Measurements from ENCODE around the gene PMM2. TPM values are rescaled to one million over a fixed set of nuclear protein-coding genes. Genes with fewer than 3 reads are reported as not detected.
A peak's percentile ranks its signal among the peaks of the same experiment; 100 is the strongest.
"Not testable (repeated sequence)": the region's sequence is repeated elsewhere in the genome, so short reads cannot be mapped to it uniquely, and the experiment has no call there.

PMM2 gene
- total RNA-seq, 1 donor from 2014 or later = 11.5 TPM

DNA sequence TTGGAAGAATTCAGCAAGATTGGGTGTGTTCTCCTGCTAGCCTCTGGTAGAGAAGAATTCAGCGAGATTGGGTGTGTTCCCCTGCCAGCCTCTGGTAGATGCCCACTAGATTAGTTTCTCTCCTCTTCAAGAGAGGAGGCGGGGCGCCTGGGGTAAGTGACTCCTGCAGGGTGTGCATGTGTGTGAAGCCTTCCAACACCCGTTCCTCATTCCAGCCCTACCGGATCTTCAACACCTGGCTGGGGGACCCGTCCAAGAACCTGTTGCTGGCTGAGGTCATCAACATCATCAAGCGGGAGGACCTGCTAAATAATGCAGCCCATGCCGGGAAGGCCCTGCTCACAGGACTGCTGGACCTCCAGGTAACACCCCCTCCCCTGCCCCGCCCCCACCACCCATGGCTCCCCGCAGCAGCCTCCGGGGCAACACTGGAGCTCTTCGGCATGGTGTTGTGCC, 21.5 kb upstream of the PMM2 start:
- H3K36me3 ChIP-seq (ENCODE audit: control insufficient read depth in 3 of 3, insufficient read depth in 3 of 3, low read length in 3 of 3) = peaks cover 4 to 32% (median 10%) of the 10 kb centered on the region in 3 donors
- H3K4me1 ChIP-seq (ENCODE audit: control insufficient read depth in 3 of 3, insufficient read depth in 3 of 3, low read length in 3 of 3) = no peaks in the 10 kb centered on the region
- H3K9ac ChIP-seq (ENCODE audit: low read depth in 1 of 3, low read length in 3 of 3) = no peak overlapping the region
- H3K27me3 ChIP-seq (ENCODE audit: control insufficient read depth in 3 of 3, insufficient read depth in 3 of 3, low read length in 3 of 3) = no peaks in the 10 kb centered on the region
- H3K9me3 ChIP-seq (ENCODE audit: control insufficient read depth in 3 of 3, low read length in 3 of 3) = no peaks in the 10 kb centered on the region
- H3K4me3 ChIP-seq (ENCODE audit: low read length in 3 of 3) = no peak overlapping the region
- no peak overlapping the region for H3K27ac ChIP-seq (ENCODE audit: low read depth, low read length)

GRCh38 chr16:8777217-8777616, 20.4 kb upstream of the PMM2 start:
- Histone ChIP-seq H3K4me1 (ENCODE audit: control insufficient read depth in 3 of 3, insufficient read depth in 3 of 3, low read length in 3 of 3) (no peaks in the 10 kb centered on the region), H3K36me3 (ENCODE audit: control insufficient read depth in 3 of 3, insufficient read depth in 3 of 3, low read length in 3 of 3) (peaks cover 4 to 34% (median 10%) of the 10 kb centered on the region in 3 donors)

GRCh38 chr16:8781797-8782196, 15.8 kb upstream of the PMM2 start:
- H3K9ac ChIP-seq (ENCODE audit: low read depth in 1 of 3, low read length in 3 of 3) = no peak overlapping the region
- H3K9me3 ChIP-seq (ENCODE audit: control insufficient read depth in 3 of 3, low read length in 3 of 3) = no peaks in the 10 kb centered on the region

More at GRCh38 chr16:8777217-8777616, 20.4 kb upstream of the PMM2 start:
- Histone ChIP-seq H3K27me3 (ENCODE audit: control insufficient read depth in 3 of 3, insufficient read depth in 3 of 3, low read length in 3 of 3) (no peaks in the 10 kb centered on the region), H3K4me3 (ENCODE audit: low read length in 3 of 3) (no peak overlapping the region), H3K27ac (ENCODE audit: low read depth, low read length) (no peak overlapping the region), H3K9ac (ENCODE audit: low read depth in 1 of 3, low read length in 3 of 3) (no peak overlapping the region), H3K9me3 (ENCODE audit: control insufficient read depth in 3 of 3, low read length in 3 of 3) (no peaks in the 10 kb centered on the region)

DNA sequence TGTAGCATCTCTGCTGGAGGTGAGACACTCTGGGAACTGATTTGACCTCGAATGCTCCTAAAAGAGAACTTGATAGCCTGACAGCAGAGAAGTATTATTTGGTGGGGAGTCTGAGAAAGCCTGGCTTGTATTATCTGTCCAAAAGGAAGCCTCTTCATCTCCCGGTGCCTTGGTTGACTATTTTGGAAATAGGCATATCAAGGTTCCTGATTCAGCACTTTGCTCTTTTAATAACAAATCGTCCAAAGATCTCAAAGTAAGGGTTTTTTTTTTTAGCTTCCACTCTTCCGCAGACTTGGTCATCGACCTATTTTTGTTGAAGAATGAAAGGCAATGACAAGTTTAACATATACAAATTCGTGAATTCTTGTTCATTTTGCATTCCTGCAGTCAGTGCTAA, 15.0 kb upstream of the PMM2 start:
- Histone ChIP-seq H3K4me3 (ENCODE audit: low read length in 3 of 3) (no peak overlapping the region), H3K9me3 (ENCODE audit: control insufficient read depth in 3 of 3, low read length in 3 of 3) (no peaks in the 10 kb centered on the region), H3K4me1 (ENCODE audit: control insufficient read depth in 3 of 3, insufficient read depth in 3 of 3, low read length in 3 of 3) (no peaks in the 10 kb centered on the region), H3K27ac (ENCODE audit: low read depth, low read length) (no peak overlapping the region), H3K9ac (ENCODE audit: low read depth in 1 of 3, low read length in 3 of 3) (peak overlapping the region in 1 of 3 donors; percentile 20), H3K36me3 (ENCODE audit: control insufficient read depth in 3 of 3, insufficient read depth in 3 of 3, low read length in 3 of 3) (peaks cover 0 to 9% (median 4%) of the 10 kb centered on the region in 3 donors), H3K27me3 (ENCODE audit: control insufficient read depth in 3 of 3, insufficient read depth in 3 of 3, low read length in 3 of 3) (no peaks in the 10 kb centered on the region)

More at GRCh38 chr16:8781797-8782196, 15.8 kb upstream of the PMM2 start:
- no peak overlapping the region for H3K4me3 ChIP-seq (ENCODE audit: low read length in 3 of 3)
- H3K27me3 ChIP-seq (ENCODE audit: control insufficient read depth in 3 of 3, insufficient read depth in 3 of 3, low read length in 3 of 3) = no peaks in the 10 kb centered on the region
- H3K4me1 ChIP-seq (ENCODE audit: control insufficient read depth in 3 of 3, insufficient read depth in 3 of 3, low read length in 3 of 3) = no peaks in the 10 kb centered on the region
- peaks cover 0 to 15% (median 4%) of the 10 kb centered on the region in 3 donors for H3K36me3 ChIP-seq (ENCODE audit: control insufficient read depth in 3 of 3, insufficient read depth in 3 of 3, low read length in 3 of 3)
- H3K27ac ChIP-seq (ENCODE audit: low read depth, low read length) = no peak overlapping the region

- Histone ChIP-seq H3K4me3 (ENCODE audit: low read length in 3 of 3) (no peak overlapping the region), H3K4me1 (ENCODE audit: control insufficient read depth in 3 of 3, insufficient read depth in 3 of 3, low read length in 3 of 3) (no peaks in the 10 kb centered on the region), H3K36me3 (ENCODE audit: control insufficient read depth in 3 of 3, insufficient read depth in 3 of 3, low read length in 3 of 3) (peaks cover 0 to 5% (median 2%) of the 10 kb centered on the region in 3 donors), H3K9me3 (ENCODE audit: control insufficient read depth in 3 of 3, low read length in 3 of 3) (no peaks in the 10 kb centered on the region), H3K9ac (ENCODE audit: low read depth in 1 of 3, low read length in 3 of 3) (no peak overlapping the region), H3K27me3 (ENCODE audit: control insufficient read depth in 3 of 3, insufficient read depth in 3 of 3, low read length in 3 of 3) (no peaks in the 10 kb centered on the region), H3K27ac (ENCODE audit: low read depth, low read length) (no peak overlapping the region)
These were observed 12.2 kb upstream of the PMM2 start for GRCh38 chr16:8785408-8785807.

DNA sequence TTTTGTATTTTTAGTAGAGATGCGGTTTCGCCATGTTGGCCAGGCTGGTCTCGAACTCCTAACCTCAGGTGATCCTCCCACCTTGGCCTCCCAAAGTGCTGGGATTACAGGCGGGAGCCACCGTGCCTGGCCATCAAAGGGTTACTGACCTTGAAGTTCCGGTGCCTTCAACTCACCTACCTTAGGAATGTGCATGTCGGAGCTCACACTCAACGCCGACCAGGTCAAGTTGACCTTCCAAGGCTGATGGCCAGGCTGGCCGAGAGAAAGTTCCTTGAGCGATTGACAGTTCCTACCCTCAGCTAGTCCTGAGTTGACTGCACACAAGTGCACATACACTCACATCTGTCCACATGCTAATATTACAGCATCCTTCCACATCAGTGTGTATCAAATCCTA, 11.3 kb upstream of the PMM2 start:
- H3K9me3 ChIP-seq (ENCODE audit: control insufficient read depth in 3 of 3, low read length in 3 of 3); H3K36me3 ChIP-seq (ENCODE audit: control insufficient read depth in 3 of 3, insufficient read depth in 3 of 3, low read length in 3 of 3); H3K27ac ChIP-seq (ENCODE audit: low read depth, low read length); H3K9ac ChIP-seq (ENCODE audit: low read depth in 1 of 3, low read length in 3 of 3); H3K4me3 ChIP-seq (ENCODE audit: low read length in 3 of 3); H3K27me3 ChIP-seq (ENCODE audit: control insufficient read depth in 3 of 3, insufficient read depth in 3 of 3, low read length in 3 of 3); H3K4me1 ChIP-seq (ENCODE audit: control insufficient read depth in 3 of 3, insufficient read depth in 3 of 3, low read length in 3 of 3): not testable (repeated sequence)

GRCh38 chr16:8788578-8789172, 9.0 kb upstream of the PMM2 start:
- Histone ChIP-seq H3K9me3 (ENCODE audit: control insufficient read depth in 3 of 3, low read length in 3 of 3) (no peaks in the 10 kb centered on the region), H3K27me3 (ENCODE audit: control insufficient read depth in 3 of 3, insufficient read depth in 3 of 3, low read length in 3 of 3) (no peaks in the 10 kb centered on the region), H3K36me3 (ENCODE audit: control insufficient read depth in 3 of 3, insufficient read depth in 3 of 3, low read length in 3 of 3) (peaks cover 0 to 2% (median 0%) of the 10 kb centered on the region in 3 donors), H3K4me1 (ENCODE audit: control insufficient read depth in 3 of 3, insufficient read depth in 3 of 3, low read length in 3 of 3) (no peaks in the 10 kb centered on the region), H3K4me3 (ENCODE audit: low read length in 3 of 3) (no peak overlapping the region), H3K9ac (ENCODE audit: low read depth in 1 of 3, low read length in 3 of 3) (no peak overlapping the region), H3K27ac (ENCODE audit: low read depth, low read length) (no peak overlapping the region)

- Histone ChIP-seq H3K9ac (ENCODE audit: low read depth in 1 of 3, low read length in 3 of 3) (no peak overlapping the region), H3K4me3 (ENCODE audit: low read length in 3 of 3) (no peak overlapping the region), H3K36me3 (ENCODE audit: control insufficient read depth in 3 of 3, insufficient read depth in 3 of 3, low read length in 3 of 3) (peaks cover 4 to 5% (median 4%) of the 10 kb centered on the region in 3 donors), H3K4me1 (ENCODE audit: control insufficient read depth in 3 of 3, insufficient read depth in 3 of 3, low read length in 3 of 3) (peaks cover 24 to 33% (median 26%) of the 10 kb centered on the region in 3 donors), H3K27ac (ENCODE audit: low read depth, low read length) (no peak overlapping the region), H3K27me3 (ENCODE audit: control insufficient read depth in 3 of 3, insufficient read depth in 3 of 3, low read length in 3 of 3) (no peaks in the 10 kb centered on the region), H3K9me3 (ENCODE audit: control insufficient read depth in 3 of 3, low read length in 3 of 3) (no peaks in the 10 kb centered on the region)
These were observed 2.5 kb upstream of the PMM2 start for GRCh38 chr16:8795091-8795490.

GRCh38 chr16:8795818-8796217, 1.8 kb upstream of the PMM2 start:
- Histone ChIP-seq H3K4me3 (ENCODE audit: low read length in 3 of 3) (peak overlapping the region in 1 of 3 donors; percentile 22), H3K27ac (ENCODE audit: low read depth, low read length) (no peak overlapping the region), H3K27me3 (ENCODE audit: control insufficient read depth in 3 of 3, insufficient read depth in 3 of 3, low read length in 3 of 3) (no peaks in the 10 kb centered on the region), H3K36me3 (ENCODE audit: control insufficient read depth in 3 of 3, insufficient read depth in 3 of 3, low read length in 3 of 3) (peaks cover 4 to 5% (median 4%) of the 10 kb centered on the region in 3 donors), H3K9ac (ENCODE audit: low read depth in 1 of 3, low read length in 3 of 3) (peak overlapping the region in 1 of 3 donors; percentile 97), H3K9me3 (ENCODE audit: control insufficient read depth in 3 of 3, low read length in 3 of 3) (no peaks in the 10 kb centered on the region), H3K4me1 (ENCODE audit: control insufficient read depth in 3 of 3, insufficient read depth in 3 of 3, low read length in 3 of 3) (peaks cover 24 to 33% (median 26%) of the 10 kb centered on the region in 3 donors)

DNA sequence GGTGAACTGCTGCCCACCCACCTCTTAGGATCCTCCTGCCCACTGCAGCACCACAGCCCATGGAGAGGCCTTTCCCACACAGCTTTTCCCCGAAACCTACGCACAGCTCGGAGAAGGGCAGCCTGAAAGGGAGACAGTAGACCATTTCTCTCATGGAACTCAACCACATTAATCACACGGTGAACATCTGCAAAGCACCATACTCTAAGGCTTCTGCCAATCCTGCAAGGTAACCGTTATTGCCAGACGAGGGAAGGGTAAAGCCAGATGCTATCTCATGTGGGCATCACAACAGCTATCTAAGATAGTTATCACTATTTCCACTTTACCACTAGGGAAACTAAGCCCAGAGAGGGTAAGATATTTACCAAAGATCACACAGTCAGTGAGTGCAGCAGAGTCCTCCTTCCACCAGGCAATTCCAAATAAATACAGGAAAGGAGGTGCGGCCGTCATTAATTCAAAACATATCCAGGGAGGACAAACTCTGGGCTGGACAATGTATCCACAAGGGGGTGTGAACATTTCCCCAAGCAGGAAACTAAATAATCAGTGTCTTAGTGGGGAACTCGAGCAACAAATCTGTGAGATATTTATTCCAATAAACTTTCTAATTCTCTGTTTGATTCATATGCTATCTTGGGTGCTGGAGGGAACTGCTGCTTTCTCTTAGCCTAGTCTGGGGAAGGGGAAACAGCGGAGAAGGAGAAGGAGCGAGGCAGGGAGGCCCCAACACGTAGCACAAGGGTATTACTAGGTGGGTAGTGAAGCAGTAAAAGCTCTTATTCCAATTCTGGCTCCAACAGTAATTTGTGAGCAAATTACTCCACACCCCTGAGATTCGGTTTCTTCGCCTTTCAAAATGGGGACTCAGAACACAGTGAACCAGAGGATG, 923 bp upstream of the PMM2 start:
- H3K4me3 ChIP-seq (ENCODE audit: low read length in 3 of 3) = peak overlapping the region; percentile 97 to 99 (median 97)
- peaks cover 24 to 33% (median 26%) of the 10 kb centered on the region in 3 donors for H3K4me1 ChIP-seq (ENCODE audit: control insufficient read depth in 3 of 3, insufficient read depth in 3 of 3, low read length in 3 of 3)

More for the DNA sequence above, 923 bp upstream of the PMM2 start:
- Histone ChIP-seq H3K27me3 (ENCODE audit: control insufficient read depth in 3 of 3, insufficient read depth in 3 of 3, low read length in 3 of 3) (no peaks in the 10 kb centered on the region), H3K9me3 (ENCODE audit: control insufficient read depth in 3 of 3, low read length in 3 of 3) (no peaks in the 10 kb centered on the region), H3K27ac (ENCODE audit: low read depth, low read length) (peak overlapping the region; percentile 76), H3K9ac (ENCODE audit: low read depth in 1 of 3, low read length in 3 of 3) (peak overlapping the region; percentile 88 to 97 (median 95)), H3K36me3 (ENCODE audit: control insufficient read depth in 3 of 3, insufficient read depth in 3 of 3, low read length in 3 of 3) (peaks cover 5% of the 10 kb centered on the region in 3 donors)

Data from skeletal muscle tissue (tissue), 4 donors.